Measurements from ENCODE around the gene PITX2. TPM values are rescaled to one million over a fixed set of nuclear protein-coding genes. Genes with fewer than 3 reads are reported as not detected.

PITX2 gene
- total RNA-seq, result 0.09 TPM in 1 of 2 replicates, not detected in the other

DNA sequence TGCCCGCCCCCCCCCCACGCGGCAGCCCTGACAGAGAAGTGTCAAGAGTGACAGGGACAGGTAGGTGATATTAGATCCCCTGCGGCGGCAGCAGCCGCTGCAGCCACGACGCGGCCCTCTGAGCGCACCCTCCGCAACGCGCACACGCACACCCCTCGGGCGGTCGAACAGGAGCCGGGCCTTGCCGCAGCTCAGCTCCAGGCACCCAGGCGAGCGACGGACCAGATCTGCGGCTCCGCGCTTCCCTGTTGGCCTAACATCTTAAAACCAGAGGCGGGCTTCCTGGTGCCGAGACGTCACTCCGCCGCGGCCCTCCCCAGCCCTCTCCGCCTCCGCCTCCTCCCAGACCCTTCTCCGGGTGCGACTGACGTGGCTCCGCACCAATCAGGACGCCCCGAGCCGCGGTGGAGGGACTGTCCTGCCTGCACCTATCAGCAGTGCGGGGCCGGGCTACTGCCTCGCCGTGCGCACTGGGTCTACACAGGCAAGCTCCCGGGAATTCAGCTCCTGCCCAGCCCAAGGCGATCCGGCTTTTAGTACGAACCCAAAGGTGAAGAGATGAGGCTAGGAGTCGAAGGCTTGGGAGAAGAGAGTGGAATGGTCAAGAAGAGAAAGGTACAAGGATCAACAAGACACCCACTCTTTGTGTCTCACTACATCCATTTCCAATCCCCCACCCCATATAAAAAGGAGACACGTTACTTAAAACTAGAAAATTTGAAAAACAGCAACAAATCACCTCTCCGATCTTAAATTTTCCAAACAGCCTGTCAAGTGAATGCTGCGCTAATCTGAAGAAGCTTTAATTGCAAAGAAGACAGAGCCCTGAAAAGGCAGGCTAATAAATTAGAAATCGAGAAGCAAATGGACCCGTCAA, at the start of gene PITX2:
TSS of gene PITX2 (minus strand) at position 237 of the 877 bp plus-strand sequence. CDS start 617 bp downstream, outside the sequence.
- peak; percentile 78 for DNase-seq
- H3K4me3 Mint-ChIP-seq, result peak within 1 kb of the TSS; percentile 67
- H3K4me1 Mint-ChIP-seq, result peaks cover 3% of the 10 kb centered on the region
- peaks cover 5% of the 10 kb centered on the region for H3K36me3 Mint-ChIP-seq (ENCODE audit: low read depth)
- peaks cover 93% of the 10 kb centered on the region for H3K27me3 Mint-ChIP-seq
- intact Hi-C loops (cut with micrococcal nuclease), result loop anchor here (1.0 kb wide), 1 partner anchor 7 kb away; no protein-coding TSS in a partner anchor
- H3K9me3 Mint-ChIP-seq, result peaks cover 30% of the 10 kb centered on the region
- H3K27ac Mint-ChIP-seq, result peak within 1 kb of the TSS; percentile 53

DNA sequence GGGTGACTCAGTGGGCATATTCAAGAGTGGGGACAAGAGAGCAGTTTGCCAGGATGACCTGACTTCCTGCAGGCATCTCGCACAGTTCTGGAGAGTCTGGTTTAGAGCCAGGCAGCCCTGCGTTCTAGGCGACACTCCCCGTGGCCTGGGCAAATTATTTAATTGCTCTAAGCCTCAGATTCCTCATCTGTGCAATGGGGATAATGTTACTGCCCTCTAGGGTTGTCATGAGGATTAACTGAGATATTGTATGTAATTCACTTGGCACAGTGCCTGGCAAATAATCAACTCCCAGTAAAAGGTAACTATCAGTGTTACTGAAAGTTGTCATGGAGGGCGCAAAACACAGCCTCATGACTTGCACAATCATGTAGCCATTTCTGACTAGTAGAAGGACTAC, 48.8 kb upstream of the PITX2 start:
- H3K4me1 Mint-ChIP-seq, result no peaks in the 10 kb centered on the region
- intact Hi-C loops (cut with micrococcal nuclease), result no loop called here
- H3K9me3 Mint-ChIP-seq, result no peaks in the 10 kb centered on the region
- H3K27ac Mint-ChIP-seq, result no peak overlapping the region
- DNase-seq, result no peak
- no peaks in the 10 kb centered on the region for H3K27me3 Mint-ChIP-seq
- no peak overlapping the region for H3K4me3 Mint-ChIP-seq
- no peaks in the 10 kb centered on the region for H3K36me3 Mint-ChIP-seq (ENCODE audit: low read depth)

DNA sequence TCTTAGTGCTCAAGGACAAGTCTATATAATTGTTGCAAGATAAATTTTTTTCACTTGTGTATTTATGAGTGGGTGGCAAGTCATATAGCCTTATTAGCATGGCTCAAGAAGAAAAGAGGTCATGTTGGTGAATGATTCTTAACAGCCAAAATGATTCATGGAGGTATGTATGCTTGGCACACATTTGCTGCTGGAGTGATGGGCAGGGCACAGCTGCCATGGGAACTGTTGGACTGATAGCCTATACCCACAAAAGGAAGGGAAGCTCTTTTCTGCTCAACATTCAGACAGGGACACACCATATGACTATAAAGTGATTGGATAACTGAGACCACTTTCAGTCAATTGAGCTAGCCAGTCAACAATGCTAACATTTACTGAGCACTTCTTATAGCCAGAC, 46.8 kb upstream of the PITX2 start:
- Mint-ChIP-seq H3K9me3 (no peaks in the 10 kb centered on the region), H3K4me1 (no peaks in the 10 kb centered on the region), H3K27ac (no peak overlapping the region), H3K27me3 (no peaks in the 10 kb centered on the region), H3K36me3 (ENCODE audit: low read depth) (no peaks in the 10 kb centered on the region), H3K4me3 (no peak overlapping the region)
- intact Hi-C loops (cut with micrococcal nuclease), result no loop called here
- DNase-seq, result no peak

DNA sequence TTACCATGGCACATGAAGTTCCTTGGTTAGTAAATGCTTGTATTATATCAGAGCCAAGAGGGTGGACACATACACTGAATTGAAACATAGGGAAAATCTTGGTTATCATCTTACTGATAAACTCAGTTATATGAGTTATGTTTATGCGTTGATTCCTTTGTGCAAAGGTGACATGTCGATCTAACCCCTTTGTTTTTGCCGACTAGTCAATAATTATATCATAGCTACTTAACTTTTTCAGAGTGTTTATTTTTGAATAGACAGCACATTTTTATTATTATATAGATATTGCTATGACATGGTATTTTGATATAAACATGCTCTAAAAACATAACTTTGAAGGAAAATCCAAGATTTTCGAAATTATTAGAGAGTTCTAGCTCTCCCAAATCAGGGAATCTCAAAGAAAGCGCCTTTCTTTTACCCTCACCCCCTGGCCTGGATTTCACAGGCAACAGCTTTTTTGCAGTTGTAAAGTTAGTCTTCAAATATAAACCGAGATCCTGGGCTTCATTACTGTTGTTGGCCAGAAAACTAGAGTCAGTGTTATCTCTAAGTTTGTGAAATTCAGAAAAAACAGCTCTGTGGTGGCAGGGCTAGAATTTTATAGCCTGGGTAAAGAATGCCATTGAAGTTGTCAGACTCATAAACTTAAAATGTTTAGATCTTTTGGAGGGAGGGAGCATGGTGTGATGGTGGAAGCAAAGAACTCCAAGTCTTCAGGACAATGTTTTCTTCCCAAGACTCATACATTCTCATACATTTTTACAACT, 45.8 kb upstream of the PITX2 start:
- H3K4me1 Mint-ChIP-seq, result no peaks in the 10 kb centered on the region
- no peak overlapping the region for H3K4me3 Mint-ChIP-seq
- no peak for DNase-seq
- intact Hi-C loops (cut with micrococcal nuclease), result no loop called here
- H3K36me3 Mint-ChIP-seq (ENCODE audit: low read depth), result no peaks in the 10 kb centered on the region
- no peaks in the 10 kb centered on the region for H3K9me3 Mint-ChIP-seq
- H3K27me3 Mint-ChIP-seq, result no peaks in the 10 kb centered on the region
- no peak overlapping the region for H3K27ac Mint-ChIP-seq

DNA sequence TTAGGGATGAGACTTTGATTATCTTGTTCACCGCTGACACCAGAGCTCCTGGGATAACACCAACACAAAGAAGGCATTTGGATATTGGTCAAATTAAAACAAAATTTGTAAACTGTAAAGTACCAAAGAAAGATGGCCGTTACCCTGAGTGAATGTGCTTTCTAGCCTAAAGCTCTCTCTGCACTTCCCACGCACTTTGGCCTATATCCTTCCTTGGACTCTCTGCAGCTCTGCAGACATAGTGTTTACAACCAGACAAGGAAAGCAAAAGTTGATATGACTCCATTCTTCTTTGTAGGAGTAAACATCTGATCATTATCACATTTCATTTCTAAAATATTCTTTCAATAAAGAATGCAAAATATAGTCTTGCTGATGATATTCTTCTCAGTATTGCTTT, 44.8 kb upstream of the PITX2 start:
- no peak for DNase-seq
- Mint-ChIP-seq H3K4me3 (no peak overlapping the region), H3K27ac (no peak overlapping the region), H3K27me3 (no peaks in the 10 kb centered on the region), H3K9me3 (no peaks in the 10 kb centered on the region), H3K4me1 (no peaks in the 10 kb centered on the region), H3K36me3 (ENCODE audit: low read depth) (no peaks in the 10 kb centered on the region)
- intact Hi-C loops (cut with micrococcal nuclease), result no loop called here

GRCh38 chr4:110666030-110666429, 43.2 kb upstream of the PITX2 start:
- Mint-ChIP-seq H3K9me3 (no peaks in the 10 kb centered on the region), H3K36me3 (ENCODE audit: low read depth) (no peaks in the 10 kb centered on the region), H3K4me3 (no peak overlapping the region), H3K27me3 (no peaks in the 10 kb centered on the region), H3K27ac (no peak overlapping the region), H3K4me1 (no peaks in the 10 kb centered on the region)
- no peak for DNase-seq
- intact Hi-C loops (cut with micrococcal nuclease), result no loop called here

DNA sequence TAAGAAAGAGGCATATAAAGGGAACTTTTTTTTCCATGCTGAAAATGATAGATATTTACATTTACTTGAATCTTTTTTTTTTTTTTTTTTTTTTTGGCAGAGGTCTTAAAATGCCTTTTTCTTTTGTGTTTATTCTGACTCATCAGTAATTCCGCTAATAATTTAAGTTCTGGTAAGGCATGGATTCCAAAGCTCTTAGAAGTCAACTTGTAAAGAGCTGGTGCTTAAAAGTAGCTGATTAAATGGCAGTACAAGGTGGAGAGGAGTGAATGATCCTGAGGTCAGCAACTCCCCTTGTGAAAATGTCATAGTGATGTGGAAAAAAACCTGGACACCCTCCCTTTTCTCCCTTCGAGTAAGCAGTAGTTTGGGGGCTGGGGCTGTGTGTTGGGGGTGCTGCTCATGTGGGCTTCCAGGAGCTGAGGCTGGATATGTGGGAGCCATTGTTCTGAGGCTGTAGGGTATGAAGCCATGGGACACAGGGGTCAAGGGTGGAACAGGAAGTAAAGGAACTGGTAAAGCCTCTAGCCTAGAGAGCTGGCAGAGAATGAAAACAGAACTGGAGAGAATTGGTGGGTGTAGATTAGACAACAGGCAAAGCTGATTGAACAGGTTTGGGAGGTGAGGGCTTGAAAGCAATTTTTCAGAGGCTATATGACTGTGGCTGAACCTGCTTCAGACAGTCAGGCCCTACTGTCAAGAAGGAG, 41.0 kb upstream of the PITX2 start:
- no peak for DNase-seq
- no peaks in the 10 kb centered on the region for H3K4me1 Mint-ChIP-seq
- no peaks in the 10 kb centered on the region for H3K36me3 Mint-ChIP-seq (ENCODE audit: low read depth)
- no peak overlapping the region for H3K4me3 Mint-ChIP-seq
- H3K9me3 Mint-ChIP-seq, result no peaks in the 10 kb centered on the region
- no peaks in the 10 kb centered on the region for H3K27me3 Mint-ChIP-seq
- H3K27ac Mint-ChIP-seq, result no peak overlapping the region
- intact Hi-C loops (cut with micrococcal nuclease), result no loop called here

DNA sequence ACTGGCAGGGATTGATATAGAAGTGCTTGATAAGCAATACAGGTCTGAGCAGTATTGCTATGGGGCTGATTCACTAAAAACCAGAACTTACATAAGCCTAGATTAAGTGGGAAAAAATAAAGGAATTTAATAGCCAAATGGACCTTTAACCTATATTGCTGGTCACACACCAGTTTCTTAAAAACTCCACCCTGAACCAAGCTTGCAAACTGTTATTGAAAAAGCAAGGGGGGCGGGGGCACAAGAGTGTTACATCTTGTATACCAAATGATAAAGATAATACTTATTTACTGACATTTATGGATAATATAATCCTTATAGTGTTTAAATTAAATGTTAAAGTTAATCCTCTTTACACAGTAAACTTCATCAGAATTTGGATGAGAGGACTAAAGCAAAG, 40.3 kb upstream of the PITX2 start:
- Mint-ChIP-seq H3K4me1 (no peaks in the 10 kb centered on the region), H3K27me3 (no peaks in the 10 kb centered on the region), H3K4me3 (no peak overlapping the region), H3K27ac (no peak overlapping the region), H3K36me3 (ENCODE audit: low read depth) (no peaks in the 10 kb centered on the region), H3K9me3 (no peaks in the 10 kb centered on the region)
- no peak for DNase-seq
- intact Hi-C loops (cut with micrococcal nuclease), result no loop called here

- intact Hi-C loops (cut with micrococcal nuclease), result no loop called here
- DNase-seq, result no peak
- Mint-ChIP-seq H3K27me3 (peaks cover 4% of the 10 kb centered on the region), H3K27ac (no peak overlapping the region), H3K4me3 (no peak overlapping the region), H3K9me3 (no peaks in the 10 kb centered on the region), H3K4me1 (no peaks in the 10 kb centered on the region), H3K36me3 (ENCODE audit: low read depth) (no peaks in the 10 kb centered on the region)
These were observed 37.9 kb upstream of the PITX2 start for GRCh38 chr4:110660755-110661154.

- Mint-ChIP-seq H3K4me1 (no peaks in the 10 kb centered on the region), H3K9me3 (no peaks in the 10 kb centered on the region)
These were observed 31.4 kb upstream of the PITX2 start for GRCh38 chr4:110654254-110654635.

DNA sequence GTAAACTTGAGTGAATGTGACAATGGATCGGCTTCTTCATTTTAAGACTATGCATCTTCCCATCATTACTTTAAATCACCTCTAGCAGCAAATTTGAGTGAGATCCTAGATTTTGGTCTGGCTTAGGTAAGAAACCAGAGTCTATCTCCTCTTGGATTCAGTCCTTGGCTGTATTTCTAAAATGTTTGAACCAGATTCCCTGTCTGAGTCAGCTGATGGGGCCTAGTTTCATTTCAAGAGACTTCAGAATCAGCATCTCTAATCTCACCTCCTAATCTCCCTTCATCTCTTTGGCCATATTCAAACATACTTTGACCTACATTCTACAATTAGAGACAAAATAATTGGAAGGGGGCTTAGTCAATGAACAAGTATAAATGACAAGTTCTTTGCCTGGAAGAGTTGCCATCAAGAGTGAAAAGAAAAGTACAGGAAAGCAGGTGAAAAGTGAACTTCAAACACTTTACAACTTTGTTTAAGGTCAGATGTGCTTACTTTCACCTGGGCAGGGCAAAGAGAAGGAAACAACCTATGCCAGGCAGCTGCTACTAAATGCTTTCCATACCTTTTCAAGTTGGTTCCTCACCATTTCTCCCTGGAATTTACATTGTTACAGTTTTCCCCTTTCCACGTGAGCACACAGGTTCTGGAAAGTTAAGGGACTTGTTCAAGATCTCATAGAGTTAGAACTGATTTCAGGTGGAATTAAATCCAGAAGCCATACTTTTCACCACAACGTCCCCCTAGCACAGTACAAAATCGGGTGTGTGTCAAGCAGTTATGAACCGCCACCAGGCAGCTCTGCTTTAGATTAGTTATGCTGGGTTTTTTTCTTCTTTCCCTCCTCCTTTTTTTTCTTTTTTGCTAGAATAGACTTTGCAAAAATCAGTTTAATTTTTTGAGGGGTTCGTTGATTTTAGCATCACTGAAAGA, 30.7 kb upstream of the PITX2 start:
- no peaks in the 10 kb centered on the region for H3K4me1 Mint-ChIP-seq
- H3K4me3 Mint-ChIP-seq, result no peak overlapping the region
- H3K27me3 Mint-ChIP-seq, result peaks cover 4% of the 10 kb centered on the region
- no peaks in the 10 kb centered on the region for H3K36me3 Mint-ChIP-seq (ENCODE audit: low read depth)
- DNase-seq, result no peak
- intact Hi-C loops (cut with micrococcal nuclease), result no loop called here
- no peaks in the 10 kb centered on the region for H3K9me3 Mint-ChIP-seq
- H3K27ac Mint-ChIP-seq, result no peak overlapping the region

More at GRCh38 chr4:110654254-110654635, 31.4 kb upstream of the PITX2 start:
- intact Hi-C loops (cut with micrococcal nuclease), result no loop called here
- no peak for DNase-seq
- Mint-ChIP-seq H3K27me3 (peaks cover 4% of the 10 kb centered on the region), H3K27ac (no peak overlapping the region), H3K4me3 (no peak overlapping the region), H3K36me3 (ENCODE audit: low read depth) (no peaks in the 10 kb centered on the region)

DNA sequence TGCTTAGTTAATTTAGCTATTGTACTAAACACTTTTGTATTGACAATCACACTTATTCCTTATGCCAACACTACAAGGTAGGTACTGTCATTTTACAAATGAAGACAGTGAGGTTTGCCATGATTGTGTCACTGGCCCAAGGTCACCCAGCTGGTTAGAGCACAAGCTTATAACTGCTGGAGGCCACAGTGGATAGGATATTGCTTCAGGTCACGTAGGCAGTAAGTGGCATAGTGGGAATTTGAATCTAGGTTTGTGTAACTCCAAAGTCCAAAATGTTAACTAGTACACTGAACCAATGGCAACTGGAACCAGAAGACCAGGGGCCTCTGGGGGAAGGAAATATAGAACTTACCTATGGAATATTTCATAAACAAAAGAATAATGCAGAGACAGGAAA, 21.1 kb upstream of the PITX2 start:
- Mint-ChIP-seq H3K27ac (no peak overlapping the region), H3K27me3 (peaks cover 51% of the 10 kb centered on the region), H3K4me3 (no peak overlapping the region), H3K4me1 (no peaks in the 10 kb centered on the region), H3K36me3 (ENCODE audit: low read depth) (peaks cover 4% of the 10 kb centered on the region), H3K9me3 (peaks cover 9% of the 10 kb centered on the region)
- DNase-seq, result no peak
- intact Hi-C loops (cut with micrococcal nuclease), result no loop called here

DNA sequence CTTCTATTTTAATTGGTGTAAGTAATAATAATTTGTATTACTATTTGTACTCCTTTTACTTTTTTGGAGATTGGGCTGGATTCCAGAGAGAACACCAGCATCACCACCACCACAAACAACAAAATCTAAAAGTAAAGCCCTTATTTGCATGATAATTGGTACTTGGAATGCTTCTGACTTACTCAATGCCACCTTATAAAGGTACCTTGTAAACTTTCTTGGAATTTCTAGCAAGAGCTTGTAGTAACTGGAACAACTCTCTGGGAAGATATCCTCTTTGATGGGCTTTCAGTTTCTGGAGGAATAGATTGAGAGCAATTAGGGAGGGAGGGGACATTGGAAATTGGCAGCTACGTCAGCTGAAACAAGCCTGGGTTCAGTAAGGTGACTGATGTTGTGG, 20.2 kb upstream of the PITX2 start:
- DNase-seq, result no peak
- peaks cover 60% of the 10 kb centered on the region for H3K27me3 Mint-ChIP-seq
- no peaks in the 10 kb centered on the region for H3K4me1 Mint-ChIP-seq
- no peak overlapping the region for H3K4me3 Mint-ChIP-seq
- H3K9me3 Mint-ChIP-seq, result peaks cover 9% of the 10 kb centered on the region
- intact Hi-C loops (cut with micrococcal nuclease), result no loop called here
- H3K36me3 Mint-ChIP-seq (ENCODE audit: low read depth), result peaks cover 4% of the 10 kb centered on the region
- no peak overlapping the region for H3K27ac Mint-ChIP-seq

Measured in activated CD4-positive, alpha-beta T cell treated with anti-CD3 and anti-CD28 coated beads, Interleukin-2, amount 10 ng/mL, durations not matched to agents 24 days and 14 days (primary cell).